SK-N-SH (cell line): Measurements from ENCODE around the gene SLC5A12.

ENCODE experiments used
- CTCF ChIP-seq: fragments of 200-600 bp; sonication (generic); IDR thresholded peaks from 2 replicates; pipeline ENCODE4 v1.6.1; 2017; ENCODE audit warnings: antibody characterized with exemption, mild to moderate bottlenecking, moderate library complexity
- FOXM1 ChIP-seq: IDR thresholded peaks from 2 replicates; pipeline ENCODE4 v1.4.0; 2012; ENCODE audit warnings: low read depth, mild to moderate bottlenecking
- RCOR1 ChIP-seq: fragments of 150-350 bp; IDR thresholded peaks from 2 replicates; pipeline ENCODE4 v1.6.1; 2017; ENCODE audit warnings: antibody characterized with exemption, low read length

GRCh38 chr11:26721948-26722475 is at the start of gene SLC5A12:
- TF ChIP-seq RCOR1: no peak
- TF ChIP-seq CTCF: no peak
- TF ChIP-seq FOXM1: no peak
